SK-N-SH treated with all-trans-retinoic acid at 6 μM for 48 hours (cell line): ENCODE data around the gene EPB41L2.

Source experiments
- ATAC-seq: fragments of 200-7000 bp; cut with Tn5 transposase; 3 replicates; pipeline ENCODE4 v1.9.1; 2020; ENCODE audit warnings: mild to moderate bottlenecking, moderate library complexity
- ARNTL ChIP-seq: fragments of 450-650 bp; formaldehyde crosslinking; IDR thresholded peaks from 2 replicates; pipeline ENCODE4 v1.5.0; 2020; ENCODE audit warnings: low read depth, mild to moderate bottlenecking, moderate library complexity, borderline replicate concordance
- BACH2 ChIP-seq: fragments of 250-450 bp; sonication (Bioruptor Pico); IDR thresholded peaks from 2 replicates; pipeline ENCODE4 v1.9.0; 2021; ENCODE audit warnings: mild to moderate bottlenecking, borderline replicate concordance
- CREB5 ChIP-seq: fragments of 250-450 bp; sonication (Bioruptor Pico); IDR thresholded peaks from 2 replicates; pipeline ENCODE4 v1.5.1; 2020; ENCODE audit warnings: low read depth, mild to moderate bottlenecking, moderate library complexity
- CSDC2 ChIP-seq: fragments of 250-450 bp; sonication (Bioruptor Pico); IDR thresholded peaks from 2 replicates; pipeline ENCODE4 v1.5.0; 2020; ENCODE audit warnings: mild to moderate bottlenecking, moderate library complexity
- CSRNP3 ChIP-seq: fragments of 250-450 bp; sonication (Bioruptor Pico); IDR thresholded peaks from 2 replicates; pipeline ENCODE4 v1.5.1; 2021; ENCODE audit warnings: mild to moderate bottlenecking, moderate library complexity
- ESRRG ChIP-seq: fragments of 250-450 bp; sonication (Bioruptor Pico); IDR thresholded peaks from 2 replicates; pipeline ENCODE4 v1.6.1; 2021; ENCODE audit warnings: mild to moderate bottlenecking
- GLIS3 ChIP-seq: fragments of 250-450 bp; sonication (Bioruptor Pico); IDR thresholded peaks from 2 replicates; pipeline ENCODE4 v1.5.0; 2020; ENCODE audit warnings: mild to moderate bottlenecking, moderate library complexity
- ISL1 ChIP-seq: fragments of 250-450 bp; sonication (Bioruptor Pico); IDR thresholded peaks from 2 replicates; pipeline ENCODE4 v2.1.2; 2022; ENCODE audit warnings: mild to moderate bottlenecking, moderate library complexity
- OSR1 ChIP-seq: fragments of 250-450 bp; sonication (Bioruptor Pico); IDR thresholded peaks from 2 replicates; pipeline ENCODE4 v1.8.0; 2022; ENCODE audit warnings: moderate library complexity, mild to moderate bottlenecking, inconsistent platforms
- PATZ1 ChIP-seq: fragments of 250-450 bp; sonication (Bioruptor Pico); IDR thresholded peaks from 2 replicates; pipeline ENCODE4 v1.8.0; 2020; ENCODE audit warnings: mild to moderate bottlenecking, moderate library complexity, borderline replicate concordance
- POU6F1 ChIP-seq: fragments of 250-450 bp; sonication (Bioruptor Pico); IDR thresholded peaks from 2 replicates; pipeline ENCODE4 v1.8.0; 2021; ENCODE audit warnings: low read depth, mild to moderate bottlenecking, moderate library complexity, borderline replicate concordance
- PPARA ChIP-seq: fragments of 250-450 bp; sonication (Bioruptor Pico); IDR thresholded peaks from 2 replicates; pipeline ENCODE4 v1.5.0; 2020; ENCODE audit warnings: mild to moderate bottlenecking, borderline replicate concordance
- RARB ChIP-seq: fragments of 250-450 bp; sonication (Bioruptor Pico); IDR thresholded peaks from 2 replicates; pipeline ENCODE4 v1.8.0; 2021; ENCODE audit warnings: mild to moderate bottlenecking, moderate library complexity
- SNAI2 ChIP-seq: fragments of 250-450 bp; sonication (Bioruptor Pico); IDR thresholded peaks from 2 replicates; pipeline ENCODE4 v1.5.0; 2020; ENCODE audit warnings: mild to moderate bottlenecking, moderate library complexity
- TCF4 ChIP-seq: fragments of 250-450 bp; sonication (Bioruptor Pico); IDR thresholded peaks from 2 replicates; pipeline ENCODE4 v1.8.0; 2021; ENCODE audit warnings: mild to moderate bottlenecking, moderate library complexity, borderline replicate concordance
- TOX ChIP-seq: fragments of 250-450 bp; sonication (Bioruptor Pico); IDR thresholded peaks from 2 replicates; pipeline ENCODE4 v1.8.0; 2021; ENCODE audit warnings: mild to moderate bottlenecking, moderate library complexity, borderline replicate concordance
- ZC3H10 ChIP-seq: fragments of 250-450 bp; sonication (Bioruptor Pico); IDR thresholded peaks from 2 replicates; pipeline ENCODE4 v1.5.1; 2021; ENCODE audit warnings: mild to moderate bottlenecking, moderate library complexity
- ZFP3 ChIP-seq: fragments of 250-450 bp; sonication (Bioruptor Pico); IDR thresholded peaks from 2 replicates; pipeline ENCODE4 v1.5.0; 2020; ENCODE audit warnings: mild to moderate bottlenecking, moderate library complexity
- ZFP30 ChIP-seq: fragments of 450-650 bp; formaldehyde crosslinking; IDR thresholded peaks from 2 replicates; pipeline ENCODE4 v1.5.0; 2022; ENCODE audit warnings: mild to moderate bottlenecking, moderate library complexity
- ZNF565 ChIP-seq: fragments of 450-650 bp; formaldehyde crosslinking; conservative IDR thresholded peaks from 2 replicates; pipeline ENCODE4 v1.5.0; 2020; ENCODE audit warnings: low read depth, mild to moderate bottlenecking, moderate library complexity
- ZNF70 ChIP-seq: fragments of 450-650 bp; formaldehyde crosslinking; IDR thresholded peaks from 2 replicates; pipeline ENCODE4 v1.5.0; 2020; ENCODE audit warnings: mild to moderate bottlenecking, moderate library complexity
- ZNF8 ChIP-seq: fragments of 450-650 bp; formaldehyde crosslinking; IDR thresholded peaks from 2 replicates; pipeline ENCODE4 v1.5.0; 2020; ENCODE audit warnings: mild to moderate bottlenecking, moderate library complexity

EPB41L2 gene

GRCh38 chr6:131007286-131007685 is 55.8 kb downstream of the EPB41L2 start:
- ATAC-seq = no peak
- TF ChIP-seq CSDC2 (CRISPR knock-in tag) (no peak), POU6F1 (no peak), ZNF70 (no peak), TOX (no peak), ZFP3 (CRISPR knock-in tag) (no peak), TCF4 (CRISPR knock-in tag) (no peak), GLIS3 (no peak), SNAI2 (CRISPR knock-in tag) (no peak), CREB5 (CRISPR knock-in tag) (no peak), ZC3H10 (CRISPR knock-in tag) (no peak), PPARA (CRISPR knock-in tag) (no peak), ARNTL (CRISPR knock-in tag) (no peak), ZFP30 (no peak), BACH2 (CRISPR knock-in tag) (no peak), ZNF565 (CRISPR knock-in tag) (no peak), CSRNP3 (CRISPR knock-in tag) (no peak), OSR1 (no peak), ISL1 (CRISPR knock-in tag) (no peak), ZNF8 (CRISPR knock-in tag) (no peak)

GRCh38 chr6:131005439-131006016 is 57.5 kb downstream of the EPB41L2 start:
- ATAC-seq = no peak
- TF ChIP-seq GLIS3 (no peak), ZFP3 (CRISPR knock-in tag) (no peak), ARNTL (CRISPR knock-in tag) (no peak)

GRCh38 chr6:131004936-131005335 is 58.1 kb downstream of the EPB41L2 start:
- no peak for ATAC-seq
- no peak for TF ChIP-seq ESRRG (CRISPR knock-in tag)

- ATAC-seq = no peak
These were observed 58.7 kb downstream of the EPB41L2 start for GRCh38 chr6:131004387-131004755.

More at GRCh38 chr6:131004387-131004755, 58.7 kb downstream of the EPB41L2 start:
- TF ChIP-seq OSR1 (no peak), ESRRG (CRISPR knock-in tag) (no peak), CSRNP3 (CRISPR knock-in tag) (no peak), PATZ1 (CRISPR knock-in tag) (no peak), ZFP3 (CRISPR knock-in tag) (no peak), ARNTL (CRISPR knock-in tag) (no peak), ZFP30 (no peak), ZC3H10 (CRISPR knock-in tag) (no peak), ISL1 (CRISPR knock-in tag) (no peak), PPARA (CRISPR knock-in tag) (no peak), GLIS3 (no peak), CREB5 (CRISPR knock-in tag) (no peak), POU6F1 (no peak), BACH2 (CRISPR knock-in tag) (no peak), ZNF565 (CRISPR knock-in tag) (no peak), RARB (no peak), SNAI2 (CRISPR knock-in tag) (no peak), TCF4 (CRISPR knock-in tag) (no peak), ZNF70 (no peak), ZNF8 (CRISPR knock-in tag) (no peak)
